ENCODE data around the gene APBB1.

DNA sequence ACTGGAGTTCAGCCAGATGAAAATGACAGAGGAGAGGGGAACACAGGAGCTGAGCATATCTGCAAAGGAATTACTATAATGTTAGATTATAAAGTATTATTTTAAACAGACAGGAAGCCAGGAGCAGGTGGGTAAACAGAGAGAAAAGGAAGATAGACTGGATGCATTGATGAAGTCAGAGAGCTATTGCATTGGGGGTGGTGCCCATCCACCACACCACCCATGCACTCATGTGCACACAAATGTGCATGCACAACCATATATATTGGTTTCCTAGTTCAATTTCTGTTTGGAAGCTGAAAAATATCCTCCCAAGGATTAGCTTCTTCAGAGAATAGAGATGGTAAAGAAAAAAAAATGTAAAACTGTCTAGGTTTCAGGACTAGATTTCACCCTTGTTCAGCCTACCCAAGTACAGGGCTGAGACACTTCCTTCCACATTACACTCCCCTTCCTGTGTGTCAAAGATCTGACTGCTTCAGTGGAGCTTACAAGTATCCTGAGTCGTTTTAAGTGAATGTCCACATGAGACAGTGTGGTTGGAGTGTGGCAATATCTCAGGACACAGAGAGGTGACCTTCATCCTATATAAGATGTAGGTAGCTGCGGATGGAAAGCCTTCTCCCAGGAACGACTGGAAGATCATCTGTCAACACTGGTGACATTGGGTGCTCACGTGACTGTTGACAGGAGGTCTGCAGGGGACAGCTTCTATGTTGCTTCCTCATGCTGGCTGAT, 40.8 kb downstream of the APBB1 start:
- no peak for TF ChIP-seq POLR2A (IDR thresholded peaks at IDR 0.05; ENCODE audit: low read length)
- TF ChIP-seq GATA1 (IDR thresholded peaks at IDR 0.05; ENCODE audit: low read depth, low read length), result no peak
